CD8-positive, alpha-beta memory T cell (primary cell): Measurements from ENCODE around the gene SLC35G3. TPM values are rescaled to one million over a fixed set of nuclear protein-coding genes. Genes with fewer than 3 reads are reported as not detected.

Source experiments
- CTCF ChIA-PET: fragments of 350-600 bp; sonication (Branson Sonifier 250); formaldehyde crosslinking; loops from one replicate; lab custom pipeline; 2021; ENCODE audit warnings: antibody characterized with exemption; lab: Charles Lee
- POLR2A ChIA-PET: fragments of 350-600 bp; sonication (Branson Sonifier 250); formaldehyde crosslinking; loops from one replicate; lab custom pipeline; 2021; ENCODE audit warnings: antibody characterized with exemption; lab: Charles Lee
- DNase-seq, 5 donors: peaks; one replicate each; pipeline versions ENCODE4 v3.0.0 to v3.0.0-alpha.2; 2020 to 2022; ENCODE audit warnings: mixed read lengths in 1 of 5
- H3K27ac ChIP-seq: one replicate; pipeline ENCODE4 v1.7.0; 2013; ENCODE audit warnings: low read depth, mild to moderate bottlenecking, low read length, moderate library complexity
- H3K27me3 ChIP-seq: 2 replicates; pipeline ENCODE4 v1.7.0; 2013; ENCODE audit warnings: low read length, mild to moderate bottlenecking; ENCODE audit not compliant: insufficient read depth, poor library complexity, severe bottlenecking
- H3K36me3 ChIP-seq: 2 replicates; pipeline ENCODE4 v1.7.0; 2013; ENCODE audit warnings: mild to moderate bottlenecking, low read length, moderate library complexity; ENCODE audit not compliant: insufficient read depth
- H3K4me1 ChIP-seq: 2 replicates; pipeline ENCODE4 v1.7.0; 2013; ENCODE audit warnings: mild to moderate bottlenecking, low read length, moderate library complexity; ENCODE audit not compliant: insufficient read depth
- H3K4me3 ChIP-seq: 2 replicates; pipeline ENCODE4 v1.7.0; 2013; ENCODE audit warnings: mild to moderate bottlenecking, low read length
- H3K9me3 ChIP-seq: 2 replicates; pipeline ENCODE4 v1.7.0; 2013; ENCODE audit warnings: mild to moderate bottlenecking, low read length
- H3K27ac Mint-ChIP-seq, 8 donors: one replicate each; pipeline ENCODE4 v1.8.0; 2020 to 2021; ENCODE audit warnings: mixed read lengths in 8 of 8, mild to moderate bottlenecking in 6 of 8, inconsistent platforms in 3 of 8, moderate library complexity in 3 of 8
- H3K27me3 Mint-ChIP-seq, 2 donors: one replicate each; pipeline ENCODE4 v1.8.0; 2020 to 2021; ENCODE audit warnings: mixed read lengths in 2 of 2, mild to moderate bottlenecking in 1 of 2, moderate library complexity in 1 of 2
- H3K36me3 Mint-ChIP-seq, 3 donors: one replicate each; pipeline ENCODE4 v1.8.0; 2020 to 2021; ENCODE audit warnings: mixed read lengths in 3 of 3, inconsistent platforms in 1 of 3, mild to moderate bottlenecking in 1 of 3
- H3K4me1 Mint-ChIP-seq, 3 donors: one replicate each; pipeline ENCODE4 v1.8.0; 2020 to 2021; ENCODE audit warnings: mixed read lengths in 3 of 3, inconsistent platforms in 1 of 3, mild to moderate bottlenecking in 1 of 3
- H3K4me3 Mint-ChIP-seq, 7 donors: one replicate each; pipeline ENCODE4 v1.8.0; 2020 to 2021; ENCODE audit warnings: mixed read lengths in 7 of 7, mild to moderate bottlenecking in 6 of 7, moderate library complexity in 4 of 7, inconsistent platforms in 2 of 7
- H3K9me3 Mint-ChIP-seq, 5 donors: one replicate each; pipeline ENCODE4 v1.8.0; 2020 to 2022; ENCODE audit warnings: mixed read lengths in 5 of 5, mild to moderate bottlenecking in 3 of 5, moderate library complexity in 2 of 5, inconsistent platforms in 1 of 5
- polyA plus RNA-seq: library from polyadenylated mRNA; unstranded; fragments of 300-500 nt; fragmentation: Illumina TruSeq; gene quantifications from one replicate; pipeline ENCODE4 v1.2.3, GENCODE V29; 2021
- total RNA-seq, 2 experiments: library from RNA; stranded (reverse); gene quantifications; one replicate each; pipeline ENCODE4 v1.2.3, GENCODE V29; 2021

The SLC35G3 gene
- total and polyA plus RNA-seq, 3 experiments from 2014 or later = not detected

DNA sequence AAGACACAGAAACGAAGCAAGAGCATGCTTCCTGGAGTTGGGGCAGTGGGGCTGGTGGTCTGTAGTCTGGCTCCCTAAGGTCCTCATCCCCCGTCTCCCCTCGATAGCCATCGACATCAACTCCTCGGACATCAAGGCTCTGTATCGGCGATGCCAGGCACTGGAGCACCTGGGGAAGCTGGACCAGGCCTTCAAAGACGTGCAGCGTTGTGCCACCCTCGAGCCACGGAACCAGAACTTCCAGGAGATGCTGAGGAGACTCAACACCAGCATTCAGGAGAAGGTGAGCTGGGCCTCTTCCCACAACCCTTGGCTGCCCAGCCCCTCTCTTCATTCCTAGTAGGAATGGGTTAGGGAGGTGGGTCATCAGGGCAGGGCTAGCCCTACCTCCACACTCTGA is 44.3 kb downstream of the SLC35G3 start:
- Histone ChIP-seq H3K9me3 (no peaks in the 10 kb centered on the region), H3K27ac (no peak overlapping the region), H3K36me3 (no peaks in the 10 kb centered on the region), H3K27me3 (no peaks in the 10 kb centered on the region), H3K4me3 (no peak overlapping the region), H3K4me1 (no peaks in the 10 kb centered on the region)
- Mint-ChIP-seq H3K4me1 (no peaks in the 10 kb centered on the region), H3K27ac (no peak overlapping the region), H3K36me3 (no peaks in the 10 kb centered on the region), H3K9me3 (no peaks in the 10 kb centered on the region), H3K4me3 (no peak overlapping the region), H3K27me3 (no peaks in the 10 kb centered on the region)
- ChIA-PET POLR2A (no interaction called here), CTCF (no interaction called here)
- DNase-seq = no peak

DNA sequence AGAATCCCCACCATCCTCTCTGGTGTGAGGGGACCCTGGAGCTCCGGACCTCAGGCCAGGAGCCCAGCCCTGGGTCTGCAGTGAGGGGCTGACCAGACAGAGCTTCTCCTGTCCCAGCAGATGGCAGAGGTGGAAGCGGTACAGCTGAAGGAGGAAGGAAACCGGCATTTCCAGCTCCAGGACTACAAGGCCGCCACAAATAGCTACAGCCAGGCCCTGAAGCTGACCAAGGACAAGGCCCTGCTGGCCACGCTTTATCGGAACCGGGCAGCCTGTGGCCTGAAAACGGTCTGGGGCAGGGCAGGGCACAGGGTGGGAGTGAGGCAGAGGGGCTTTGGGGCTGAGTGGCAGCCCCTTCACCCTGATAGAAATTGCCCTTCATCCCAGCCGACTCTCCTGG is 46.0 kb downstream of the SLC35G3 start:
- CTCF ChIA-PET = interaction anchor here (0.9 kb wide), 1 partner anchor 599 kb away, joined by 3 read pairs; no protein-coding TSS in a partner anchor
- Histone ChIP-seq H3K4me3 (no peak overlapping the region), H3K36me3 (no peaks in the 10 kb centered on the region), H3K27me3 (no peaks in the 10 kb centered on the region), H3K4me1 (no peaks in the 10 kb centered on the region), H3K9me3 (no peaks in the 10 kb centered on the region), H3K27ac (no peak overlapping the region)
- Mint-ChIP-seq H3K9me3 (no peaks in the 10 kb centered on the region), H3K4me3 (no peak overlapping the region), H3K36me3 (no peaks in the 10 kb centered on the region), H3K27me3 (no peaks in the 10 kb centered on the region), H3K27ac (no peak overlapping the region), H3K4me1 (peaks cover 0 to 5% (median 0%) of the 10 kb centered on the region in 3 donors)
- POLR2A ChIA-PET = no interaction called here
- no peak for DNase-seq

DNA sequence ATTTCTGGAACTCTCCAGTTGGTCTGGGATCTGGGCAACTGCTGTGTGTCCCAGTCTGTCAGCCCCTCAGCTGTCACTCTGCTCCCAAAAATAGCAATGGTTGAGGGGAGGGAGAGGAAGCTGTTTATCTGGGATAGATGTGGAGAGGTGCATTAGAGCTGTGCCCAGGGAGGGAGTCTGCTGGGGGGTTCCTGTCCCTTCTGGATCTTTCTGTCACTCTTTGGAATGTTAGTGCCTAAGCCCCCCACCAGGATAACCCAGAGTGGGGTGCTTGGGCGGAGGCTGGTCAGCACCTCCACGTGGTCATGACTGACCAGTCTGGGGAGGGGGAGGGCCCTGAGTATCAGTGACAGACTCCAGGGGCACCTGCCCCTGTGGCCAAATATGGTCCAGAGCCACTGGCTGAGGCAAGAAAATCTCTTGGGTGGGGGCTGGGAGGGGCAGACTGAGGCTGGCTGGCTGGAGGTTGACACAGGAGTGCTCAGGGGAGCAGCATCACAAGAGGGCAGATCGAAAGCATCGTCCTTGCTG is 46.8 kb downstream of the SLC35G3 start, which contains the start of gene UNC45B:
Gene UNC45B (plus strand): TSS at position 443 of the 531 bp plus-strand sequence. CDS start 447 bp downstream, outside the sequence.
- H3K4me3 ChIP-seq = no peak within 1 kb of the TSS
- no peaks in the 10 kb centered on the region for H3K9me3 ChIP-seq
- peak within 1 kb of the TSS in 1 of 8 donors; percentile 38 for H3K27ac Mint-ChIP-seq
- no peak within 1 kb of the TSS for H3K27ac ChIP-seq
- no peaks in the 10 kb centered on the region for H3K36me3 ChIP-seq
- H3K4me1 ChIP-seq = peaks cover 2% of the 10 kb centered on the region
- POLR2A ChIA-PET = no interaction called here
- H3K4me1 Mint-ChIP-seq = peaks cover under 1 to 6% (median 1%) of the 10 kb centered on the region in 3 donors
- CTCF ChIA-PET = no interaction called here
- no peaks in the 10 kb centered on the region for H3K36me3 Mint-ChIP-seq
- H3K27me3 ChIP-seq = no peaks in the 10 kb centered on the region
- no peaks in the 10 kb centered on the region for H3K27me3 Mint-ChIP-seq
- no peaks in the 10 kb centered on the region for H3K9me3 Mint-ChIP-seq
- H3K4me3 Mint-ChIP-seq = peak within 1 kb of the TSS in 1 of 7 donors; percentile 42
- no peak for DNase-seq

DNA sequence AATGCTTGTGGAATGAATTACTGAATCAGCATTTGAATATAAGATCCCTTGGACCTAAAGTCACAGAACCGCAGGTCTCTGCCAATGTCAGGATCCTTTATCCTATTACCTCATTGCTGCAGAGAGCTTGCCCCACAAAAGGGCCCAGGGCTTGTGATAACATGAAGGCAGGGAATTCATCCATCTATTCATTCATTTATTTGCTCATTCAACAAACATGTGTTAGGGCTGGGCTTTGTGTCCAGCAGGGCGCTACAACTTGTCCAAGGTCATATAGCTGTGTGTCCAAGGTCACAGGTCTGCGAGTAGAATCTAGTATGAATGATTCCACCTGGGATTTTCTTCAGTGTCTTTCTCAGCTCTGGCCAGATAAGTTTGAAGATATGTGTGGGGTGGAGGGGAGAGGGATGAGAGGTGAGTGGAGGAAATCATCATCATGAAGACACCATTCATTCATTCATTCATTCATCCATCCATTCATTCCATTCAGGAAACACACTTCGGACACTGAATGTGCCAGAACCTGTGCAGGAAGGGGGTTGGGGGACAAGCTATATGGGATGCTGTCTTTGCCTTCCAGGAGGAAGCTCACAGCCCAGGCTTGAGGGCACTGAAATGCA is 47.9 kb downstream of the SLC35G3 start:
- Histone ChIP-seq H3K4me3 (no peak overlapping the region), H3K36me3 (no peaks in the 10 kb centered on the region), H3K27ac (no peak overlapping the region), H3K4me1 (peaks cover 4% of the 10 kb centered on the region), H3K9me3 (no peaks in the 10 kb centered on the region), H3K27me3 (no peaks in the 10 kb centered on the region)
- ChIA-PET POLR2A (no interaction called here), CTCF (interaction anchor here (0.9 kb wide), 1 partner anchor 618 kb away, joined by 3 read pairs; no protein-coding TSS in a partner anchor)
- no peak overlapping the region for H3K27ac Mint-ChIP-seq
- H3K9me3 Mint-ChIP-seq = no peaks in the 10 kb centered on the region
- no peaks in the 10 kb centered on the region for H3K27me3 Mint-ChIP-seq
- H3K4me3 Mint-ChIP-seq = no peak overlapping the region
- H3K36me3 Mint-ChIP-seq = peaks cover 0 to 3% (median 0%) of the 10 kb centered on the region in 3 donors
- peaks cover 5 to 14% (median 9%) of the 10 kb centered on the region in 3 donors for H3K4me1 Mint-ChIP-seq
- no peak for DNase-seq

DNA sequence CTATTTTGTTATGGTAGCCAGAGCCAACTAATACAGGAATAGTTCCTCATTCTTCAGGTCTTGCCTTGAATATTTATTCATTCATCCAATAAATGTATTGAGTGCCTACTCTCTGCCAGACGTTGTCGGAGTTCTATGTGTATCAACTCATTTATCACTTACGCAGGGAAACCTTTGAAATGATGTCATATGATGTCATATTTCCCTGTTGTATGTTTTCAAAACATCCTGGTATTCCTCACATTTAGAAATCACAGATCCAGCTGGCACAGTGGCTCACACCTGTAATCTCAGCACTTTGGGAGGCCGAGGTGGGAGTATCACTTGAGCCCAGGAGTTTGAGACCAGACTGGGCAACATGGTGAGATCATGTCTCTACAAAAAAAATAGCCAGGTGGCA is 49.4 kb downstream of the SLC35G3 start:
- POLR2A ChIA-PET = no interaction called here
- CTCF ChIA-PET = interaction anchor here (2.4 kb wide), 1 partner anchor 14 kb away, joined by 7 read pairs; no protein-coding TSS in a partner anchor
- Histone ChIP-seq H3K4me3 (no peak overlapping the region), H3K9me3 (no peaks in the 10 kb centered on the region), H3K36me3 (no peaks in the 10 kb centered on the region), H3K4me1 (peaks cover 14% of the 10 kb centered on the region), H3K27ac (no peak overlapping the region), H3K27me3 (no peaks in the 10 kb centered on the region)
- Mint-ChIP-seq H3K27me3 (no peaks in the 10 kb centered on the region), H3K4me1 (peaks cover 8 to 20% (median 20%) of the 10 kb centered on the region in 3 donors), H3K4me3 (peak overlapping the region in 1 of 7 donors; percentile 61), H3K27ac (no peak overlapping the region), H3K9me3 (no peaks in the 10 kb centered on the region), H3K36me3 (peaks cover 0 to 3% (median 0%) of the 10 kb centered on the region in 3 donors)
- DNase-seq = no peak

Other genes starting within 250 kb of the SLC35G3 start
- 1 to 10 TPM in 1 of 2 experiments, under 1 TPM in 1; 0.90 to 1.8 TPM for gene CCT6B, start 232.9 kb downstream of the SLC35G3 start, total RNA-seq
- gene CCT6B, start 232.9 kb downstream of the SLC35G3 start, polyA plus RNA-seq = 0.74 TPM
- gene ZNF830, start 232.9 kb downstream of the SLC35G3 start, total RNA-seq = 10 to 100 TPM; 22.7 to 26.7 TPM
- gene ZNF830, start 232.9 kb downstream of the SLC35G3 start, polyA plus RNA-seq = 25.2 TPM
- 10 to 100 TPM; 48.7 to 50.9 TPM for gene LIG3, start 213.9 kb downstream of the SLC35G3 start, total RNA-seq
- gene LIG3, start 213.9 kb downstream of the SLC35G3 start, polyA plus RNA-seq = 14.7 TPM
- gene RFFL, start 130.7 kb downstream of the SLC35G3 start, total RNA-seq = 10 to 100 TPM; 30.2 to 33.1 TPM
- gene RFFL, start 130.7 kb downstream of the SLC35G3 start, polyA plus RNA-seq = 43.6 TPM
- 10 to 100 TPM; 27.5 to 29.8 TPM for gene RAD51D, start 74.5 kb downstream of the SLC35G3 start, total RNA-seq
- 11.9 TPM for gene RAD51D, start 74.5 kb downstream of the SLC35G3 start, polyA plus RNA-seq
- gene FNDC8, start 72.8 kb downstream of the SLC35G3 start, total RNA-seq = under 1 TPM; 0.15 to 0.16 TPM
- gene FNDC8, start 72.8 kb downstream of the SLC35G3 start, polyA plus RNA-seq = not detected
- gene NLE1, start 52.1 kb downstream of the SLC35G3 start, total RNA-seq = 10 to 100 TPM; 54.0 to 58.3 TPM
- gene NLE1, start 52.1 kb downstream of the SLC35G3 start, polyA plus RNA-seq = 4.6 TPM
- gene UNC45B, start 46.6 kb downstream of the SLC35G3 start, total RNA-seq = not detected
- 0.43 TPM for gene UNC45B, start 46.6 kb downstream of the SLC35G3 start, polyA plus RNA-seq
- gene SLFN5, start 48.7 kb upstream of the SLC35G3 start, total RNA-seq = 10 to 100 TPM; 28.6 to 30.2 TPM
- gene SLFN5, start 48.7 kb upstream of the SLC35G3 start, polyA plus RNA-seq = 158 TPM
- 10 to 100 TPM; 39.5 to 48.4 TPM for gene SLFN11, start 179.2 kb upstream of the SLC35G3 start, total RNA-seq
- gene SLFN11, start 179.2 kb upstream of the SLC35G3 start, polyA plus RNA-seq = 17.0 TPM
- gene SLFN12, start 238.1 kb upstream of the SLC35G3 start, total RNA-seq = 1 to 10 TPM; 7.4 to 7.9 TPM
- 2.5 TPM for gene SLFN12, start 238.1 kb upstream of the SLC35G3 start, polyA plus RNA-seq